GM18867 (cell line): Measurements from ENCODE around the gene LRRC37B.
"Not testable (repeated sequence)": the region's sequence is repeated elsewhere in the genome, so short reads cannot be mapped to it uniquely, and the experiment has no call there.

ENCODE experiments used
- ATAC-seq: cut with Tn5 transposase; IDR thresholded peaks from one replicate; pipeline ENCODE4 v1.9.1; 2021; ENCODE audit warnings: mild to moderate bottlenecking, moderate library complexity; ENCODE audit not compliant: unreplicated experiment

Gene LRRC37B

DNA sequence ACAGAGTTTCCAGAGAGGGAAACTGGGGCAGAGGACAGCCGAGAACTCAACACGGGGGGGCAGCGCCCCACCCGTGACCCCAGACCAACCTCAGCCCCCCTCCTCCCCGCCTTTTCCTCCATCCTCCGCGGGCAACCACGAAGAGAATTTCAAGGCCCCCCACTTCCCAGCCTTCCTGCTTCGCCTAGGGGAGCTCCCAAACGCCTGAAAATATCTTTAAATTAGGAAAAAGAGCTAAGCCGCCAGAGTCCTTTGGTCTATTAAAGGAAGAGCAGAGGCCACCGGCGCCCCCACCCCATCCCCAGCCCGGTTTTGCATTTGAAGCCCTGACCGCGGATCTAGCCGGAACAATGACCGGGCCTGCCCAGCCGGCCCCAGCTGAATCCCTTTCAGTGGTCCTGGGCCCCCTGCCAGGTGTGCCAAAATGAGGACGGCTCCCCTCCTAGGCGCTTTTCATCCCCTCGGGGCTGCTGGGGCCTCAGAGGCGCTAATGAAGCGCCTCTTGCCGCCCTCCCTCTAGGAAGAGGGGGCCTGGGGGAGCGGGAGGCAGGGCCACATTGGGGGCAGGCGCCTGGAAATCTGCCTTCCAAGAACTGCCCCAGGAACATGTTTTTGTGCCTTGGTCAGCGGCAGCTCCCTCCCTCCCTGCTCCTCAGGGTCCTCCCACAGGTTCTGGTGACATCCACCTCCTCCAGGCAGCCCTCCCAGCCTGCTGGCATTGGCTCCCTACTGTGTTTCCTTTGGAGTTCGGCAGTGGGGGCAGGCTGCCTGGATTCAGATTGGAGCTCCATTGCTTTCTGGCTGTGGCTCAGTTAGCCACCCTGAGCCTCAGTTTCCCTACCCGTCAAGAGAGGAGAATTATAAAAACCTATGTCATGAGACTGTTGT, 78.0 kb downstream of the LRRC37B start:
- ATAC-seq = not testable (repeated sequence)

DNA sequence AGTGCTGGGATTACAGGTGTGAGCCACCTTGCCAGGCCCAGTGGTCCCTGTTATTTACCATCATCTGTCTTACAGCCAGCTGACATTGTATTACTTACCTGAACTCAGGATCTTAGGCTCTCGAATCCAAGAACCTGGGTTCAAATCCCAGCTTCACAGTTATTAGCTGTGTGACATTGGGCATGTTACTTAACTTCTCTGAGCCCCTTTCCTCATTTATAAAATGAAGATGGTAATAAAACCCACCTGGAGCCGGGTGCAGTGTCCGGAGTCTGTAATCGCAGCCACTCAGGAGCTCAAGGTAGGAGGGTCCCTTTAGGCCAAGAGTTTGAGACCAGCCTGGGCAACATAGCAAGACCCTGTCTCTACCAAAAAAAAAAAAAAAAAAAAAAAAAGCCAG, 79.7 kb downstream of the LRRC37B start:
- ATAC-seq = not testable (repeated sequence)

DNA sequence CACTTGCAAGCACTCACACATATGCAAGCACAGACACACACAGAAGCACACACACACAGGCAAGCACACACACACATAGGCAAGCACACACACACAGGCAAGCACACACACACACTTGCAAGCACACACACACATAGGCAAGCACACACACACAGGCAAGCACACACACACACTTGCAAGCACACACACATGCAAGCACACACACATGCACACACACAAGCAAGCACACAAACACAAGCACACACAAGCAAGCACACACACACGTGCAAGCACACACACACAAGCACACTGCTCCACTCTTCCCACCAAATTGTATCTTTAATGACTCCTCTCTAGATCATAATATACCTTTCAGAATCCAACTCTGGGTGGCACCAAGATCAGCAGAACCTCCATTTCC, 84.9 kb downstream of the LRRC37B start:
- ATAC-seq = not testable (repeated sequence)

DNA sequence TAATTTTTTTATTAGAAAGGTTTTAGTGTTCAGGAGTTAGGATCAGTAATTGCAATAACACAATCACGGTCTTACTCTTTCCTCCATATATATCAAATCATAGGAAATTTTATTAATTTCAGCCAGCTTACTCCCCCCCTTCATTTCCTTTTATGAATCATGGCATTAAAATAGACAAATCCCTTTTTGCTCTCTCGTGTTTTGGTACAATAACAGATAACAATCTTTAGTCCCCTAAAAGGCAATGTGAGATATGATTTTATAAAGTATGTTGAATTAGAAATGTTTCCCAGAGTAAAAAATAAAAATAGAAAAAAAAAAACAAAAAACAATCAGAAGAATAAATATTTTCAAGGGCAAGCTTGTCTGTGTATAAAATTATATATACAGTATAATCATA, 92.5 kb downstream of the LRRC37B start:
- no peak for ATAC-seq

DNA sequence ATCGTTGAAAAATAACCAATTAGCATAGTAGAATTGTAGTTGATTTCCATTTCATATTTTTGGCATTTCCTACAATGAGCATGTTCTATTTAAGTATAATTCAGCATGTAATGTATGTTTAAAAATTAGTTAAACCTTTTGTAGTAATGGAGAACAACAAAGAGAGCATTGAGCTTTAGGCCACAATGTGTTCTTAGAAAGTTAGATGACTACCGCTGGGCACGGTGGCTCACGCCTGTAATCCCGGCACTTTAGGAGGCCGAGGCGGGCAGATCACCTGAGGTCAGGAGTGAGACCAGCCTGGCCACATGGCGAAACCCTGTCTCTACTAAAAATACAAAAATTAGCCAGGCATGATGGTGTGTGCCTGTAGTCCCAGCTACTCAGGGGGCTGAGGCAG, 93.1 kb downstream of the LRRC37B start:
- not testable (repeated sequence) for ATAC-seq

DNA sequence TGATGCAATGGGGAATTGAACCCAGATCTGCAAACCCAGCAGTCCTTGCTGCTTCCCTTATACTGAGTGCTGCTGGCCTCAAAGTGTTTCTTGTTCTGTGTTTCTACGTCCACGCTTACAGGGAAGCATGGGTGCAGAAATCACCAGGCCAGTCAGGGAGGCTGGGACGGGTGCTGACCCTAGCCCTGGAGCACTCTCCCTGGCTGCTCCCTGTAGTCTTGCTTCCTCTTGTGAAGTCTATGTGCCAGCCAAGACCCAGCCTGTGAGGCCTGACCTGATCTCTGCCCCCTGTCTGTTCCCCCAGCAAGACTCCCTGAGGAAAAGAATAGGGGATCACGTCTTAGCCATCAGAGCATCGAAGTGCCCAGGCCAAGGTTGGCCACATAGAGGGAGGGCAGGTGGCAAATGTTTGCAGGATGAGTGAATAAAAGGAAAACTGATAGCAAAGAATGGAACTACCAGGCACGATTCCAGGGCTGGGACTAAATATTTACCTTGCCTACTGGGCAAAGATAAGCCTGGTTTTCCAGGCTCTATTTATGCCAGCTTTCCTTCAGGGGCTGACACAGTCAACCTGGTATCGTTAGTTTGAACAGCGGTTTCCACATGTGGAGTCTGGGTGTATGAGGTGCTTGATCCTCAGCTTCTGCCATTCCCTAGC, 93.9 kb downstream of the LRRC37B start:
- no peak for ATAC-seq

DNA sequence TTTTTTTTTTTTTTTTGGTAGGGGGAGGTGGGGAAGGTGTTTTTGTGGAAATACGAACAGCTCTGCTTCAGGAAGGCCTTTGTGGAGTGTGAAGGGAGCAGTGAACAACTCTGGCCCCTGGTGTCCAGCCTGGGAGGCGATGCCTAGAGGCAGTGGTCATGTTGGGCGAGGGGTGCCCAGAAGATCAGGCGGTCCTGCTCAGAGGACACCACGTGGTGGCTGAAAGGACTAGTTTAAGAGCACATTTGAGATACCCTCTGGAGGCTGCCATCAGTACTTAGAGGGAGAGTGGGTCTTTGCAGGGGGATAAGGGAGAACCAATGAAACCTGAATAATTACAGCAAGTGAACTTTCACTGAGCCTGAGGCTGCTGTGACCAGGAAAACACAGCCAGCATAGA, 95.0 kb downstream of the LRRC37B start:
- no peak for ATAC-seq

DNA sequence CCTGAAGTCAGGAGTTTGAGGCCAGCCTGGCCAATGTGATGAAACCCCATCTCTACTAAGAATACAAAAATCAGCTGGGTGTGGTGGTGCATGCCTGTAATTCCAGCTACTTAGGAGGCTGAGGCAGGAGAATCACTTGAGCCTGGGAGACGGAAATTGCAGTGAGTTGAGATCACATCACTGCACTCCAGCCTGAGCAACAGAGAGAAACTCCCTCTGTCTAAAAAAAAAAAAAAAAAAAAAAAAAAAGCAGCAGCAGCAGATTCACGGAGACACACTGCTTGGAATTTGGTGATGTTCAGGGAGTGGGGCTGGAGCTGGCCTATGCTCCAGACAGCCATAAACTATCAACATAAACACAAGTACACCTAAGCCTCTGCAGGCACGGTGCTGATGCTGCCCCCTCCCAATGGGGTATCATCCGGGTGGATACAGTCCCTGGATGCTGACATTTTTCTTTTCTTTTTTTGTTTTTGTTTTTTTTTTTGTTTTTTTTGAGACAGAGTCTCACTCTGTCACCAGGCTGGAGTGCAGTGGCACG, 95.5 kb downstream of the LRRC37B start:
- no peak for ATAC-seq
